Brain microvascular endothelial cell (primary cell): ENCODE data around the gene AK8.

Experiments used
- DNase-seq: peaks from one replicate; pipeline ENCODE4 v3.0.0-alpha.2; 2020
- H3K27ac ChIP-seq: fragments of 250-450 bp; sonication (Bioruptor Pico); 2 replicates; pipeline ENCODE4 v1.5.1; 2020; ENCODE audit warnings: mild to moderate bottlenecking, moderate library complexity
- H3K27me3 ChIP-seq: fragments of 250-450 bp; sonication (Bioruptor Pico); replicated peaks from 2 replicates; pipeline ENCODE4 v1.5.1; 2020; ENCODE audit warnings: mild to moderate bottlenecking
- H3K36me3 ChIP-seq: fragments of 250-450 bp; sonication (Bioruptor Pico); replicated peaks from 2 replicates; pipeline ENCODE4 v1.5.1; 2020; ENCODE audit warnings: mild to moderate bottlenecking
- H3K4me3 ChIP-seq: 2 replicates; pipeline ENCODE4 v1.5.1; 2011; ENCODE audit warnings: low read depth, mild to moderate bottlenecking, control low read depth, low read length, moderate library complexity
- in situ Hi-C: cut with HindIII; loops from 2 replicates; pipeline ENCODE4 v1.10.0; 2017; ENCODE audit warnings: low sequenced_read_pairs, low pct_ligation_motif_present
- TF ChIP-seq, protein P1 (sequence below): IDR thresholded peaks from 2 replicates; pipeline ENCODE4 v1.5.1; 2011; ENCODE audit warnings: low read depth, mild to moderate bottlenecking, moderate library complexity, low read length, control low read depth, inconsistent platforms; ENCODE audit errors: missing control alignments

The AK8 gene

DNA sequence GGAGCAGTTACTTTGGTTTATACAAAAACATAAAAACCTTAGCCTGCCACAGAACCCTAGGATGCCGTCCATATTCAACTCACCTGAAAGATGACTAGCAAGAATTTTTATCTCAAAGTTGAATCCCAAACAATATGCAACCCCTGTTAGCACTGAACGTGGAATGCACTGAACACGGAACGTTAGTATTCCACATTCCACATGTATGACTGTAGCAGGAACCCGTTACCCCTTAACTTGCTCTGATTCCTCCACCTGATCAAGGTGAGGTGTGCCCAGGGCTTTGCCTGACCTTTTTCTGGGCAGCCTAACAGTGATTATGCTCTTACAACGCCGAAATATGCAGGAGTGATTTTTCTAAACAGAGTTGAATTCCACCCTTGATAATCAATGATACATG is 43.7 kb downstream of the AK8 start:
- in situ Hi-C loops, result no loop called here
- DNase-seq, result no peak
- TF ChIP-seq, protein P1, sequence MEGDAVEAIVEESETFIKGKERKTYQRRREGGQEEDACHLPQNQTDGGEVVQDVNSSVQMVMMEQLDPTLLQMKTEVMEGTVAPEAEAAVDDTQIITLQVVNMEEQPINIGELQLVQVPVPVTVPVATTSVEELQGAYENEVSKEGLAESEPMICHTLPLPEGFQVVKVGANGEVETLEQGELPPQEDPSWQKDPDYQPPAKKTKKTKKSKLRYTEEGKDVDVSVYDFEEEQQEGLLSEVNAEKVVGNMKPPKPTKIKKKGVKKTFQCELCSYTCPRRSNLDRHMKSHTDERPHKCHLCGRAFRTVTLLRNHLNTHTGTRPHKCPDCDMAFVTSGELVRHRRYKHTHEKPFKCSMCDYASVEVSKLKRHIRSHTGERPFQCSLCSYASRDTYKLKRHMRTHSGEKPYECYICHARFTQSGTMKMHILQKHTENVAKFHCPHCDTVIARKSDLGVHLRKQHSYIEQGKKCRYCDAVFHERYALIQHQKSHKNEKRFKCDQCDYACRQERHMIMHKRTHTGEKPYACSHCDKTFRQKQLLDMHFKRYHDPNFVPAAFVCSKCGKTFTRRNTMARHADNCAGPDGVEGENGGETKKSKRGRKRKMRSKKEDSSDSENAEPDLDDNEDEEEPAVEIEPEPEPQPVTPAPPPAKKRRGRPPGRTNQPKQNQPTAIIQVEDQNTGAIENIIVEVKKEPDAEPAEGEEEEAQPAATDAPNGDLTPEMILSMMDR, result no peak

DNA sequence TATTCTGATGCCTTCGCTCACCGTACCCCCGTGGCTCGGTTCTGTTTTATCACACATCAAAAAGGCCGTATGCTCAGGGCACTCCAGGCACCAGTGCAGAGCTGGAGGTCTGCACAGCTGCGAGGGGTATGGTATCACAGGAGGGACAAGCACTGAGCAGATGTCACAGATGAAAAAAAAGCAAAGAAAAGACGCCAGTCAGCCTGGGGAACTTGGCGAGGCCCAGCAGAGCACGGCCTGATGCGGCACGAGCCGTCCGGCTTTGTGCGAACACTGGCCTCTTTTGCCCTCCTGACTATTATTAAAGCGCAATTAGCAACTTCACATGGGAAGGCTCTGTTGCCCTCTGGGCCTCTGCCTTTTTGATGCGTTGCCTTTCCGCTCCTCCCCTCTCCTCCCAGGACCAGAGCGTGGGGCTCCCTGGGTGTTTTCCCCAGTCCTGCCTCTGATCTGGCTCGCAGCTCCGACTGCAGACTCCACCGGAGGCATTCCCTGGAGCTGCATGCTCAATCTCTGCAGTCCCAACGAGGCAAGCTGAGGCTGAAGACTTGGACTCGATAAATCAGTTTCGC is 44.4 kb downstream of the AK8 start:
- in situ Hi-C loops, result no loop called here
- no peak overlapping the region for H3K27ac ChIP-seq
- DNase-seq, result no peak
- H3K27me3 ChIP-seq, result peaks cover 11% of the 10 kb centered on the region
- TF ChIP-seq, protein P1, result no peak
- no peaks in the 10 kb centered on the region for H3K36me3 ChIP-seq
- H3K4me3 ChIP-seq, result no peak overlapping the region

More for the DNA sequence above, 43.7 kb downstream of the AK8 start:
- Histone ChIP-seq H3K27ac (no peak overlapping the region), H3K36me3 (no peaks in the 10 kb centered on the region), H3K27me3 (peaks cover 11% of the 10 kb centered on the region), H3K4me3 (no peak overlapping the region)

- H3K36me3 ChIP-seq, result no peaks in the 10 kb centered on the region
- TF ChIP-seq, protein P1, result no peak
- DNase-seq, result no peak
- no peak overlapping the region for H3K27ac ChIP-seq
- no peak overlapping the region for H3K4me3 ChIP-seq
- in situ Hi-C loops, result no loop called here
- H3K27me3 ChIP-seq, result peaks cover 11% of the 10 kb centered on the region
These were observed 45.8 kb downstream of the AK8 start for GRCh38 chr9:132832171-132832881.

- Histone ChIP-seq H3K27me3 (peaks cover 16% of the 10 kb centered on the region), H3K27ac (no peak overlapping the region), H3K4me3 (no peak overlapping the region), H3K36me3 (no peaks in the 10 kb centered on the region)
- TF ChIP-seq, protein P1, result no peak
- in situ Hi-C loops, result no loop called here
- no peak for DNase-seq
These were observed 49.8 kb downstream of the AK8 start for GRCh38 chr9:132828201-132828770.

DNA sequence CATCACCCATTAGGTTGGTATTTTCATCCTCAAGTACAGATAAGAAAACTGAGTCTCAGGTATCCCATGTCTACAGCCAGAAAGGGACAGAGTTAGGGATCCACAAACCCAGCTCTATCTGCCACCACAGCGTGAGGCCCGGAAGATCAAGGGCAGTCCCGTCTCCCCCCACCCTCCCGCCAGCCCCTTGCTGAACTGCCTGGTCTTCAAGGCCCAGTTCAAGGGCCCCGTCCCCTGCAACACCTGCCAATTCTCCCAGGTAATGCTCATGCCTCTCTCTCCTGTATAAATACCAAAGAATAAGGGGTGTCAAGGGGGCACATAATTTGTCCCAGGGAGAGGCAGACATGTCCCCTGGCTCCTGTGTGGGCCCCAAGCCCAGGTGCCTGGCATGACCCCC is 50.7 kb downstream of the AK8 start:
- Histone ChIP-seq H3K4me3 (no peak overlapping the region), H3K36me3 (no peaks in the 10 kb centered on the region), H3K27me3 (peaks cover 16% of the 10 kb centered on the region), H3K27ac (no peak overlapping the region)
- in situ Hi-C loops, result no loop called here
- TF ChIP-seq, protein P1, result no peak
- no peak for DNase-seq
